Measurements from ENCODE around the gene IRGM. TPM values are rescaled to one million over a fixed set of nuclear protein-coding genes. Genes with fewer than 3 reads are reported as not detected.

The IRGM gene
- total and polyA plus RNA-seq, 9 donors = 0.20 to 0.29 TPM; not detected in 7

DNA sequence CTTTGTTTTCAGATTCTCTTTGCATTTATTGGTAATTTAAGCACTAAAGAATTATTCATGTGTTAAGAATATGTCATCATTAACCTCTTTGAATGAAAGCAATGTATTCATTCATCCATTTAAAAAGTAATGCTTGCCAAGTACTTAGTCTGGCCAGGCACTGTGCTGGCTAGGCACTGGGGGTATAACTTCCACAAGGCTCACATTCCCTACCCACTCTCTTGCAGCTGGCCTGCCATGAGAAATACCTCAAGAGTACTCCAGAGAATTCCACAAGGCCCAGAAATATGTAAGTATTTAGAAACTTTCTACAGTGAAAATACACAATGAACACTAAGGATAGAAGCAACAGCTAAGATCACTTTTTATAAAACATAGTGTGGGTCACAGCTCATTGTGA is 33.0 kb downstream of the IRGM start:
- Histone ChIP-seq H3K36me3 (ENCODE audit: control insufficient read depth, insufficient read depth, low read length) (no peaks in the 10 kb centered on the region), H3K4me3 (ENCODE audit: low read length) (no peak overlapping the region), H3K4me1 (ENCODE audit: control insufficient read depth, insufficient read depth, low read length) (no peaks in the 10 kb centered on the region), H3K27me3 (ENCODE audit: control insufficient read depth, insufficient read depth, low read length) (no peaks in the 10 kb centered on the region), H3K9me3 (replicated peaks; ENCODE audit: control insufficient read depth, low read depth, low read length) (peaks cover 6% of the 10 kb centered on the region), H3K27ac (ENCODE audit: low read length) (no peak overlapping the region)
- DNase-seq = no peak

DNA sequence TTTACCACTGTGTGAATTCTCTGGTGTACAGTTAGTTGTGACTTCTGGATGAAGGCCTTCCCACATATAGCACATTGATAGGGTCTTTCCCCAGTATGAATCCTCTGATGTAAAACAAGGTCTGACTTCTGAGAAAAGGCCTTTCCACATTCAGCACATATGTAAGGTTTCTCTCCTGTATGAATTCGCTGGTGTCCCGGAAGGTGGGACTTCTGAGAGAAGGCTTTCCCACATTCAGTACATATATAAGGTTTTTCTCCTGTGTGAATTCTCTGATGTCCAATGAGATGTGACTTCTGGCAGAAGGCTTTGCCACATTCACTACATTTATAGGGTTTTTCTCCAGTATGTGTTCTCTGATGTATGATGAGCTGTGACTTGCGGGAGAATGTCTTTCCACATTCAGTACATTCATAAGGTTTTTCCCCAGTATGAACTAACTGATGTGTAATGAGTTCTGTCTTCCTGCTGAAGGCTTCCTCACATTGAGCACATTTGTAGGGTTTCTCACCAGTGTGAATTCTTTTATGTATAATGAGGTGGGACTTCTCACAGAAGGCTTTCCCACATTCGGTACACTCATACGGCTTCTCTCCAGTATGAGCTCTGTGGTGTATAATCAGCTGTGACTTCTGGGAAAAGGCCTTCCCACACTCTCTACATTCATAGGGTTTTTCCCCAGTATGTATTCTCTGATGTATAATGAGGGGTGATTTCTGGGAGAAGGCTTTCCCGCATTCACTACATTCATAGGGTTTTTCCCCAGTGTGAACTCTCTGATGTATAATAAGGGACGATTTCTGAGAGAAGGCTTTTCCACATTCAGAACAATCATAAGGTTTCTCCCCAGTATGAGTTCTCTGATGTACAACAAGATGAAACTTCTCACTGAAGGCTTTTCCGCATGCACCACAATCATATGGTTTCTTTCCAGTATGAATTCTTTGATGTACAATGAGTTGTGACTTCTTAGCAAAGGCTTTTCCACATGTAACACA is 49.4 kb downstream of the IRGM start:
- Histone ChIP-seq H3K4me1 (ENCODE audit: control insufficient read depth, insufficient read depth, low read length) (no peaks in the 10 kb centered on the region), H3K4me3 (ENCODE audit: low read length) (no peak overlapping the region), H3K27ac (ENCODE audit: low read length) (no peak overlapping the region), H3K27me3 (ENCODE audit: control insufficient read depth, insufficient read depth, low read length) (no peaks in the 10 kb centered on the region), H3K9me3 (replicated peaks; ENCODE audit: control insufficient read depth, low read depth, low read length) (peaks cover 71% of the 10 kb centered on the region), H3K36me3 (ENCODE audit: control insufficient read depth, insufficient read depth, low read length) (peaks cover 21% of the 10 kb centered on the region)
- DNase-seq = no peak
- no CpG with 5 or more reads among the region's 8 CpGs for WGBS (ENCODE audit: insufficient coverage)

Other genes with a start within 250 kb of the IRGM start
- gene SYNPO, start 205.9 kb upstream of the IRGM start, total RNA-seq = 7.7 TPM
- gene SYNPO, start 205.9 kb upstream of the IRGM start, polyA plus RNA-seq (ENCODE audit: insufficient read depth in 1 of 8, insufficient read length in 8 of 8, low replicate concordance in 1 of 8) = 10 to 100 TPM; 23.9 to 32.1 (median 28.7) TPM
- gene MYOZ3, start 185.3 kb upstream of the IRGM start, total RNA-seq = 7.7 TPM
- gene MYOZ3, start 185.3 kb upstream of the IRGM start, polyA plus RNA-seq (ENCODE audit: insufficient read depth in 1 of 8, insufficient read length in 8 of 8, low replicate concordance in 1 of 8) = 10 to 100 TPM in 4 of 8 donors, 1 to 10 TPM in 4; 7.2 to 15.7 (median 9.8) TPM
- gene RBM22, start 145.5 kb upstream of the IRGM start, total RNA-seq = 32.0 TPM
- 10 to 100 TPM; 36.9 to 44.9 (median 40.8) TPM for gene RBM22, start 145.5 kb upstream of the IRGM start, polyA plus RNA-seq (ENCODE audit: insufficient read depth in 1 of 8, insufficient read length in 8 of 8, low replicate concordance in 1 of 8)
- gene DCTN4, start 87.5 kb upstream of the IRGM start, total RNA-seq = 34.6 TPM
- gene DCTN4, start 87.5 kb upstream of the IRGM start, polyA plus RNA-seq (ENCODE audit: insufficient read depth in 1 of 8, insufficient read length in 8 of 8, low replicate concordance in 1 of 8) = 10 to 100 TPM; 33.1 to 43.8 (median 36.7) TPM
- 9.8 TPM for gene SMIM3, start 67.8 kb upstream of the IRGM start, total RNA-seq
- gene SMIM3, start 67.8 kb upstream of the IRGM start, polyA plus RNA-seq (ENCODE audit: insufficient read depth in 1 of 8, insufficient read length in 8 of 8, low replicate concordance in 1 of 8) = 10 to 100 TPM in 2 of 8 donors, 1 to 10 TPM in 6; 7.0 to 11.1 (median 8.1) TPM
- 11.0 TPM for gene ZNF300, start 58.5 kb downstream of the IRGM start, total RNA-seq
- 10 to 100 TPM in 6 of 8 donors, 1 to 10 TPM in 2; 8.8 to 12.9 (median 11.3) TPM for gene ZNF300, start 58.5 kb downstream of the IRGM start, polyA plus RNA-seq (ENCODE audit: insufficient read depth in 1 of 8, insufficient read length in 8 of 8, low replicate concordance in 1 of 8)
- gene GPX3, start 174.1 kb downstream of the IRGM start, total RNA-seq = 41.5 TPM
- gene GPX3, start 174.1 kb downstream of the IRGM start, polyA plus RNA-seq (ENCODE audit: insufficient read depth in 1 of 8, insufficient read length in 8 of 8, low replicate concordance in 1 of 8) = 10 to 100 TPM; 28.8 to 91.7 (median 42.7) TPM
- 51.3 TPM for gene TNIP1, start 234.5 kb downstream of the IRGM start, total RNA-seq
- 100 to 1,000 TPM in 1 of 8 donors, 10 to 100 TPM in 7; 67.5 to 102 (median 89.7) TPM for gene TNIP1, start 234.5 kb downstream of the IRGM start, polyA plus RNA-seq (ENCODE audit: insufficient read depth in 1 of 8, insufficient read length in 8 of 8, low replicate concordance in 1 of 8)